Chondrocyte (in vitro differentiated cells): Measurements from ENCODE around the gene DVL1. TPM values are rescaled to one million over a fixed set of nuclear protein-coding genes. Genes with fewer than 3 reads are reported as not detected.

ENCODE experiments used
- DNase-seq: peaks from one replicate; pipeline ENCODE4 v3.0.0; 2021; ENCODE audit warnings: mixed read lengths, low spot score
- H3K27ac Mint-ChIP-seq: one replicate; pipeline ENCODE4 v1.8.0; 2021; ENCODE audit warnings: mild to moderate bottlenecking, moderate library complexity, mixed read lengths; ENCODE audit not compliant: unreplicated experiment
- H3K27me3 Mint-ChIP-seq: 2 replicates; pipeline ENCODE4 v1.8.0; 2021; ENCODE audit warnings: low read depth, mixed read lengths
- H3K36me3 Mint-ChIP-seq: 2 replicates; pipeline ENCODE4 v1.8.0; 2021; ENCODE audit warnings: low read depth, mixed read lengths
- H3K4me1 Mint-ChIP-seq: 2 replicates; pipeline ENCODE4 v1.8.0; 2021; ENCODE audit warnings: low read depth, mild to moderate bottlenecking, mixed read lengths
- H3K4me3 Mint-ChIP-seq: one replicate; pipeline ENCODE4 v1.8.0; 2021; ENCODE audit warnings: mild to moderate bottlenecking, moderate library complexity, mixed read lengths; ENCODE audit not compliant: unreplicated experiment
- H3K9me3 Mint-ChIP-seq: 2 replicates; pipeline ENCODE4 v1.8.0; 2021; ENCODE audit warnings: low read depth, mixed read lengths
- total RNA-seq: library from RNA; stranded (reverse); gene quantifications from 3 replicates; pipeline ENCODE4 v1.2.1, GENCODE V29; 2021
- TF ChIP-seq, protein P1 (sequence below): fragments of 200-600 bp; sonication (generic); IDR thresholded peaks from 2 replicates; pipeline ENCODE4 v1.5.0; 2021; ENCODE audit warnings: antibody characterized with exemption, mild to moderate bottlenecking, moderate library complexity

Gene DVL1
- total RNA-seq, 1 donor from 2014 or later, result 59.6 TPM

GRCh38 chr1:1393428-1393827, 44.2 kb upstream of the DVL1 start:
- H3K9me3 Mint-ChIP-seq, result no peaks in the 10 kb centered on the region
- no peak for DNase-seq
- no peak overlapping the region for H3K27ac Mint-ChIP-seq
- peaks cover 54% of the 10 kb centered on the region for H3K36me3 Mint-ChIP-seq
- H3K27me3 Mint-ChIP-seq, result no peaks in the 10 kb centered on the region
- no peak overlapping the region for H3K4me3 Mint-ChIP-seq
- TF ChIP-seq, protein P1, sequence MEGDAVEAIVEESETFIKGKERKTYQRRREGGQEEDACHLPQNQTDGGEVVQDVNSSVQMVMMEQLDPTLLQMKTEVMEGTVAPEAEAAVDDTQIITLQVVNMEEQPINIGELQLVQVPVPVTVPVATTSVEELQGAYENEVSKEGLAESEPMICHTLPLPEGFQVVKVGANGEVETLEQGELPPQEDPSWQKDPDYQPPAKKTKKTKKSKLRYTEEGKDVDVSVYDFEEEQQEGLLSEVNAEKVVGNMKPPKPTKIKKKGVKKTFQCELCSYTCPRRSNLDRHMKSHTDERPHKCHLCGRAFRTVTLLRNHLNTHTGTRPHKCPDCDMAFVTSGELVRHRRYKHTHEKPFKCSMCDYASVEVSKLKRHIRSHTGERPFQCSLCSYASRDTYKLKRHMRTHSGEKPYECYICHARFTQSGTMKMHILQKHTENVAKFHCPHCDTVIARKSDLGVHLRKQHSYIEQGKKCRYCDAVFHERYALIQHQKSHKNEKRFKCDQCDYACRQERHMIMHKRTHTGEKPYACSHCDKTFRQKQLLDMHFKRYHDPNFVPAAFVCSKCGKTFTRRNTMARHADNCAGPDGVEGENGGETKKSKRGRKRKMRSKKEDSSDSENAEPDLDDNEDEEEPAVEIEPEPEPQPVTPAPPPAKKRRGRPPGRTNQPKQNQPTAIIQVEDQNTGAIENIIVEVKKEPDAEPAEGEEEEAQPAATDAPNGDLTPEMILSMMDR, result no peak
- peaks cover 18% of the 10 kb centered on the region for H3K4me1 Mint-ChIP-seq

DNA sequence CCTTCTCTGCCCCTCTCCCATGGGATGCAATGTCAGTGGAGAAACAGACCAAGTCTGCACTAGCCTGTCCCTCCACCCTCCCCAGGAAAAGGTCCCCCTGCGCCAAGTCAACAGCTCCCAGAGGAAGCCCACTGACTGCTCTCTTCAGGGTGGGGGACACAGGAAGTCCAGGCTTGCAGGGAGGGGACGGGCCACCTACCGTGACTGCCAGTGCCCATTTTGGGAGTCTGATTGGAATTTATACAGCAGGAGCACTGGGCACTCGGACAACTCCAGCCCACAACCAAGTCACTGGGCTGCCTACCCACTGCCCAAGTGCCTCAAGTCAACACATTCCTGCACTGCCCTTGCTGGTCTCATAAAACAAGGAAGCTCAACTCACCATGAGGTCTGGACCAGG, 43.8 kb upstream of the DVL1 start:
- Mint-ChIP-seq H3K27me3 (no peaks in the 10 kb centered on the region), H3K36me3 (peaks cover 55% of the 10 kb centered on the region), H3K4me3 (no peak overlapping the region), H3K4me1 (peaks cover 14% of the 10 kb centered on the region), H3K9me3 (no peaks in the 10 kb centered on the region), H3K27ac (no peak overlapping the region)
- DNase-seq, result no peak
- TF ChIP-seq, protein P1, result no peak

DNA sequence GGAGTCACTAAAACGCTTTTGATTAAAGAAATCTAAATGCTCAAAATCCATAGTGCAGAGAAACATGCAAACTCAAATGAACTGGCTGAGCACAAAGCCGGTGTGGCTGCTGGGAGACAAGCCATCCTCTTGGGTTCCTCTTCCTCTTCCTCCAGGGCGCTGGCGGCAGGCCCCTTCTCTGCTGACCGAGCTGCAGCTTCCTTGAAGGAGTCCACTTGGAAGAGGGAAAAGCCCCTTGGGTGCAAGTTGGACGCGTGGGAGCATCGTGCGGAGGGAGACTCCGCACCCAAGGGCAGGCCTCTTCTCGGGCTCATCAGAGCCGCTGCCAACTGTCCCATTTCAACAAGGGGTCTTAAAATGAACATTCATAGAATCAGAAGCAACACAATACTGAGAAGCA, 42.0 kb upstream of the DVL1 start:
- no peaks in the 10 kb centered on the region for H3K27me3 Mint-ChIP-seq
- TF ChIP-seq, protein P1, result no peak
- H3K36me3 Mint-ChIP-seq, result peaks cover 65% of the 10 kb centered on the region
- H3K27ac Mint-ChIP-seq, result no peak overlapping the region
- DNase-seq, result no peak
- H3K9me3 Mint-ChIP-seq, result no peaks in the 10 kb centered on the region
- H3K4me3 Mint-ChIP-seq, result no peak overlapping the region
- H3K4me1 Mint-ChIP-seq, result peaks cover 6% of the 10 kb centered on the region

- Mint-ChIP-seq H3K36me3 (peaks cover 68% of the 10 kb centered on the region), H3K4me3 (no peak overlapping the region), H3K27ac (no peak overlapping the region), H3K27me3 (no peaks in the 10 kb centered on the region), H3K9me3 (no peaks in the 10 kb centered on the region), H3K4me1 (peaks cover 4% of the 10 kb centered on the region)
- no peak for DNase-seq
- TF ChIP-seq, protein P1, result no peak
These were observed 41.5 kb upstream of the DVL1 start for GRCh38 chr1:1390675-1391074.

GRCh38 chr1:1388078-1388472, 38.9 kb upstream of the DVL1 start:
- Mint-ChIP-seq H3K27me3 (no peaks in the 10 kb centered on the region), H3K27ac (no peak overlapping the region), H3K9me3 (no peaks in the 10 kb centered on the region), H3K4me3 (no peak overlapping the region), H3K4me1 (no peaks in the 10 kb centered on the region), H3K36me3 (peaks cover 50% of the 10 kb centered on the region)
- TF ChIP-seq, protein P1, result no peak
- DNase-seq, result no peak
